ENCODE measurements around the gene NANOS3.

NANOS3 gene

GRCh38 chr19:13923194-13923987, 46.5 kb downstream of the NANOS3 start:
- TF ChIP-seq, protein P1, sequence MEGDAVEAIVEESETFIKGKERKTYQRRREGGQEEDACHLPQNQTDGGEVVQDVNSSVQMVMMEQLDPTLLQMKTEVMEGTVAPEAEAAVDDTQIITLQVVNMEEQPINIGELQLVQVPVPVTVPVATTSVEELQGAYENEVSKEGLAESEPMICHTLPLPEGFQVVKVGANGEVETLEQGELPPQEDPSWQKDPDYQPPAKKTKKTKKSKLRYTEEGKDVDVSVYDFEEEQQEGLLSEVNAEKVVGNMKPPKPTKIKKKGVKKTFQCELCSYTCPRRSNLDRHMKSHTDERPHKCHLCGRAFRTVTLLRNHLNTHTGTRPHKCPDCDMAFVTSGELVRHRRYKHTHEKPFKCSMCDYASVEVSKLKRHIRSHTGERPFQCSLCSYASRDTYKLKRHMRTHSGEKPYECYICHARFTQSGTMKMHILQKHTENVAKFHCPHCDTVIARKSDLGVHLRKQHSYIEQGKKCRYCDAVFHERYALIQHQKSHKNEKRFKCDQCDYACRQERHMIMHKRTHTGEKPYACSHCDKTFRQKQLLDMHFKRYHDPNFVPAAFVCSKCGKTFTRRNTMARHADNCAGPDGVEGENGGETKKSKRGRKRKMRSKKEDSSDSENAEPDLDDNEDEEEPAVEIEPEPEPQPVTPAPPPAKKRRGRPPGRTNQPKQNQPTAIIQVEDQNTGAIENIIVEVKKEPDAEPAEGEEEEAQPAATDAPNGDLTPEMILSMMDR (IDR thresholded peaks at IDR 0.05; ENCODE audit: insufficient read depth, low read depth, low read length, missing control alignments) = no peak
- H3K4me3 ChIP-seq (ENCODE audit: low read depth, low read length) = no peak overlapping the region
- DNase-seq (ENCODE audit: low read depth) = no peak

DNA sequence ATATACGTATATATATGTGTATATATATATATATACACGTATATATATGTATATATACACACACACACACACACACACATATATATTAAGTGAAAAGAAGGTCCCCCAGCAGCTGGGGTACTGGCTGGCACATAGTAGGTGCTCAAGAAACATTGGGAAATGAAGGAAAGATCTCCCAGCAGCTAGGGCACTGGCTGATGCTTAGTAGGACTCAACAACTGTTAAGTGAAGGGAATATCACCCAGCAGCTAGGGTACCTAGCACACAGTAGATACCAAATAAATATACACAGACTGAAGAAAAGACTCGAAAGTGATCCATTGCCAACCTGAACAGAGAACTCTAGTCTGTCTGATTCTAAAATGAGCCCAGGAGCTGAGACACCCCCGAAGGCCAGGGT, 49.1 kb downstream of the NANOS3 start:
- no peak for DNase-seq (ENCODE audit: low read depth)
- H3K4me3 ChIP-seq (ENCODE audit: low read depth, low read length) = no peak overlapping the region
- TF ChIP-seq, protein P1 (IDR thresholded peaks at IDR 0.05; ENCODE audit: insufficient read depth, low read depth, low read length, missing control alignments) = no peak

DNA sequence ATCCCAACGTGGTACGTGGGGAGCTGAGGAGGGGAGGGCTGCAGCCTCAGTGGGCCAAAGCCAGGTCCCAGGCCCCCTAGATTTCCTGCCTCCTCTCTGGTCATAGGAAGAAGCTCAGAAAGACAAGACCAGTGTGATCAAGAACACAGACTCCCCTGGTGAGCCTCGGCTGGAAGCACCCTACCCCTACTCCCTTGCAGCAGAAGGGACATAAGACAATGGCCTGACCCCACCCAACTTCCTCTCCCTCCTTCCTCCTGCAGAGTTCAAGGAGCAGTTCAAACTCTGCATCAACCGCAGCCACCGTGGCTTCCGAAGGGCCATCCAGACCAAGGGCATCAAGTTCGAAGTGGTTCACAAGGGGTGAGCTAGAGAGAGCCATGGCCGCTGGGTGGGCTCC, 49.8 kb downstream of the NANOS3 start:
- H3K4me3 ChIP-seq (ENCODE audit: low read depth, low read length) = no peak overlapping the region
- DNase-seq (ENCODE audit: low read depth) = no peak
- TF ChIP-seq, protein P1 (IDR thresholded peaks at IDR 0.05; ENCODE audit: insufficient read depth, low read depth, low read length, missing control alignments) = no peak

GRCh38 chr19:13929340-13929739, 52.4 kb downstream of the NANOS3 start:
- TF ChIP-seq, protein P1 (IDR thresholded peaks at IDR 0.05; ENCODE audit: insufficient read depth, low read depth, low read length, missing control alignments) = no peak
- DNase-seq (ENCODE audit: low read depth) = no peak

DNA sequence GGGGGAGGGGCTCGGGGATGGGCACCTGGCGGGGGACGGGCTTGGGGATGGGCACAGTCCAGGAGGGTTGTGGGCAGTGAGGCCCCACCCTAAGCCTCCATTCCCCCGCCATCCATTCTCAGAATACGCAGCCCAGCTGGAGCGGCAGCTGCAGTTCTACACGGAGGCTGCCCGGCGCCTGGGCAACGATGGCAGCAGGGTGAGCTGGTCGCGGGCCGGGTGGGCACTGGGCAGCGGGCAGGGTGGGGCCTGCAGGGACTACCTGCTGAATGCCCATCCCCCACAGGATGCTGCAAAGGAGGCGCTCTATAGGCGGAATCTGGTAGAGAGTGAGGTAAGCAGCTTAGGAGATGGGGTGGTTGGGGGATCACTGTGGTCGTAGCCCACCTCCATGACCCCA, 53.0 kb downstream of the NANOS3 start:
- no peak overlapping the region for H3K4me3 ChIP-seq (ENCODE audit: low read depth, low read length)
- TF ChIP-seq, protein P1 (IDR thresholded peaks at IDR 0.05; ENCODE audit: insufficient read depth, low read depth, low read length, missing control alignments) = no peak
- DNase-seq (ENCODE audit: low read depth) = no peak

More at GRCh38 chr19:13929340-13929739, 52.4 kb downstream of the NANOS3 start:
- H3K4me3 ChIP-seq (ENCODE audit: low read depth, low read length) = no peak overlapping the region
